Measurements from ENCODE around the gene AKNAD1. TPM values are rescaled to one million over a fixed set of nuclear protein-coding genes. Genes with fewer than 3 reads are reported as not detected.

The AKNAD1 gene
- total and polyA plus RNA-seq, 10 of the 15 experiments (the other 5 are each of a cell fraction or from before 2014, with no cell fraction given): 0.05 to 0.13 (median 0.10) TPM; not detected in 7

GRCh38 chr1:108829498-108829916 is 27.4 kb downstream of the AKNAD1 start:
- DNase-seq (ENCODE audit: low read depth, low spot score) (no peak), ATAC-seq (no peak), FAIRE-seq (no peak)
- Histone ChIP-seq H3K79me2 (ENCODE audit: control insufficient read depth, insufficient read depth, low read length) (no peaks in the 10 kb centered on the region), H3K4me1 (ENCODE audit: control insufficient read depth, insufficient read depth, low read length) (no peaks in the 10 kb centered on the region), H3K4me2 (ENCODE audit: control insufficient read depth, insufficient read depth) (no peak overlapping the region), H3K9ac (ENCODE audit: control insufficient read depth, insufficient read depth, low read length) (no peak overlapping the region), H3K4me3 (no peak overlapping the region), H3K27me3 (replicated peaks in 1 of 2; ENCODE audit: control insufficient read depth in 2 of 2, insufficient read depth in 2 of 2, low read length in 1 of 2) (no peaks in the 10 kb centered on the region), H4K20me1 (ENCODE audit: control insufficient read depth, insufficient read depth) (no peaks in the 10 kb centered on the region), H3K9me3 (replicated peaks; ENCODE audit: control insufficient read depth, insufficient read depth, low read length) (no peaks in the 10 kb centered on the region), H3K27ac (ENCODE audit: control insufficient read depth, insufficient read depth) (no peak overlapping the region), H2AFZ (ENCODE audit: control insufficient read depth, low read depth, low read length) (no peak overlapping the region), H3K36me3 (ENCODE audit: control insufficient read depth in 2 of 2, insufficient read depth in 2 of 2, low read length in 1 of 2) (no peaks in the 10 kb centered on the region)
- no TSS peak for BruUV-seq (replicated peaks)
- ChIA-PET CTCF (interaction anchor here (1.0 to 9.1 kb wide), 24 partner anchors 9 to 363 kb away, joined by 3 to 323 read pairs (median 8); partner anchors contain the start of gene PRPF38B), POLR2A (interaction anchor here (1.2 kb wide), 1 partner anchor 67 kb away, joined by 3 read pairs; no protein-coding TSS in a partner anchor), SMC1A (ENCODE audit: uncharacterized antibody, unreplicated experiment) (interaction anchor here (0.6 to 7.0 kb wide), 19 partner anchors 7 to 282 kb away, joined by 3 to 118 read pairs (median 4); a partner anchor contains a TSS), RAD21 (ENCODE audit: unreplicated experiment) (interaction anchor here (0.8 to 6.7 kb wide), 6 partner anchors 13 to 283 kb away, joined by 3 to 92 read pairs (median 4); a partner anchor contains a TSS)
- intact Hi-C loops (cut with micrococcal nuclease; ENCODE audit: unreplicated experiment) (loop anchor here (5.0 kb wide), 1 partner anchor 48 kb away; the partner anchor contains the start of gene GPSM2), in situ Hi-C loops (cut with MboI) (no loop called here)
- TF ChIP-seq, protein P1, sequence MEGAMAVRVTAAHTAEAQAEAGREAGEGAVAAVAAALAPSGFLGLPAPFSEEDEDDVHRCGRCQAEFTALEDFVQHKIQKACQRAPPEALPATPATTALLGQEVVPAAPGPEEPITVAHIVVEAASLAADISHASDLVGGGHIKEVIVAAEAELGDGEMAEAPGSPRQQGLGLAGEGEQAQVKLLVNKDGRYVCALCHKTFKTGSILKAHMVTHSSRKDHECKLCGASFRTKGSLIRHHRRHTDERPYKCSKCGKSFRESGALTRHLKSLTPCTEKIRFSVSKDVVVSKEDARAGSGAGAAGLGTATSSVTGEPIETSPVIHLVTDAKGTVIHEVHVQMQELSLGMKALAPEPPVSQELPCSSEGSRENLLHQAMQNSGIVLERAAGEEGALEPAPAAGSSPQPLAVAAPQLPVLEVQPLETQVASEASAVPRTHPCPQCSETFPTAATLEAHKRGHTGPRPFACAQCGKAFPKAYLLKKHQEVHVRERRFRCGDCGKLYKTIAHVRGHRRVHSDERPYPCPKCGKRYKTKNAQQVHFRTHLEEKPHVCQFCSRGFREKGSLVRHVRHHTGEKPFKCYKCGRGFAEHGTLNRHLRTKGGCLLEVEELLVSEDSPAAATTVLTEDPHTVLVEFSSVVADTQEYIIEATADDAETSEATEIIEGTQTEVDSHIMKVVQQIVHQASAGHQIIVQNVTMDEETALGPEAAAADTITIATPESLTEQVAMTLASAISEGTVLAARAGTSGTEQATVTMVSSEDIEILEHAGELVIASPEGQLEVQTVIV (IDR thresholded peaks at IDR 0.05; ENCODE audit: borderline replicate concordance, partially characterized antibody): no peak
- TF ChIP-seq, protein P2, sequence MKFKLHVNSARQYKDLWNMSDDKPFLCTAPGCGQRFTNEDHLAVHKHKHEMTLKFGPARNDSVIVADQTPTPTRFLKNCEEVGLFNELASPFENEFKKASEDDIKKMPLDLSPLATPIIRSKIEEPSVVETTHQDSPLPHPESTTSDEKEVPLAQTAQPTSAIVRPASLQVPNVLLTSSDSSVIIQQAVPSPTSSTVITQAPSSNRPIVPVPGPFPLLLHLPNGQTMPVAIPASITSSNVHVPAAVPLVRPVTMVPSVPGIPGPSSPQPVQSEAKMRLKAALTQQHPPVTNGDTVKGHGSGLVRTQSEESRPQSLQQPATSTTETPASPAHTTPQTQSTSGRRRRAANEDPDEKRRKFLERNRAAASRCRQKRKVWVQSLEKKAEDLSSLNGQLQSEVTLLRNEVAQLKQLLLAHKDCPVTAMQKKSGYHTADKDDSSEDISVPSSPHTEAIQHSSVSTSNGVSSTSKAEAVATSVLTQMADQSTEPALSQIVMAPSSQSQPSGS (IDR thresholded peaks at IDR 0.05; ENCODE audit: low read length): no peak
- TF ChIP-seq GABPA (IDR thresholded peaks at IDR 0.05; ENCODE audit: low read depth) (no peak), JUND (IDR thresholded peaks at IDR 0.05; ENCODE audit: low read depth, low read length) (no peak), PML (IDR thresholded peaks at IDR 0.05; ENCODE audit: low read length) (no peak), CEBPB (IDR thresholded peaks at IDR 0.05; ENCODE audit: borderline replicate concordance in 1 of 2, low read depth in 2 of 2, low read length in 2 of 2) (no peak), DPF2 (IDR thresholded peaks at IDR 0.05) (no peak), SMARCA5 (IDR thresholded peaks at IDR 0.05) (no peak), NR2C1 (IDR thresholded peaks at IDR 0.05) (no peak), BCL11A (IDR thresholded peaks at IDR 0.05; ENCODE audit: low read depth, low read length) (no peak), IKZF1 (conservative IDR thresholded peaks at IDR 0.05) (no peak)
- WGBS (ENCODE audit: insufficient coverage, insufficient replicate concordance, low lambda C conversion rate, missing lambda C conversion rate): 53% methylated on average over 6 of the region's 6 CpGs

All from GM12878 (cell line).